HG02759 (cell line): ENCODE measurements around the gene ZNF385C.
"Not testable (repeated sequence)": the region's sequence is repeated elsewhere in the genome, so short reads cannot be mapped to it uniquely, and the experiment has no call there.

ENCODE experiments used
- ATAC-seq: cut with Tn5 transposase; IDR thresholded peaks from one replicate; pipeline ENCODE4 v1.9.1; 2021; ENCODE audit warnings: mild to moderate bottlenecking, moderate library complexity; ENCODE audit not compliant: unreplicated experiment

Gene ZNF385C

GRCh38 chr17:42097691-42098631 is at the start of gene ZNF385C:
ZNF385C (minus strand) TSS chr17:42098473; CDS start chr17:42063056, 35,417 bp downstream.
- ATAC-seq: no peak

GRCh38 chr17:42146911-42147607 is 48.8 kb upstream of the ZNF385C start:
- ATAC-seq: no peak

- not testable (repeated sequence) for ATAC-seq
Measured at GRCh38 chr17:42143138-42143537, 44.9 kb upstream of the ZNF385C start.

GRCh38 chr17:42142371-42142896 is 44.2 kb upstream of the ZNF385C start:
- no peak for ATAC-seq

- ATAC-seq: no peak
Measured at GRCh38 chr17:42141382-42141781, 43.1 kb upstream of the ZNF385C start.

GRCh38 chr17:42140690-42141089 is 42.4 kb upstream of the ZNF385C start:
- not testable (repeated sequence) for ATAC-seq

GRCh38 chr17:42138749-42139492 is 40.6 kb upstream of the ZNF385C start:
- no peak for ATAC-seq

GRCh38 chr17:42136654-42137051 is 38.4 kb upstream of the ZNF385C start:
- no peak for ATAC-seq

GRCh38 chr17:42135664-42136653 is 37.7 kb upstream of the ZNF385C start:
- no peak for ATAC-seq

GRCh38 chr17:42135151-42135550 is 36.9 kb upstream of the ZNF385C start:
- ATAC-seq: no peak

- peak; percentile 65 for ATAC-seq
Measured at GRCh38 chr17:42133461-42134041, 35.3 kb upstream of the ZNF385C start.

- ATAC-seq: peak; percentile 58
Measured at GRCh38 chr17:42132941-42133340, 34.7 kb upstream of the ZNF385C start.

- ATAC-seq: no peak
Measured at GRCh38 chr17:42131981-42132432, 33.7 kb upstream of the ZNF385C start.

- no peak for ATAC-seq
Measured at GRCh38 chr17:42131232-42131631, 33.0 kb upstream of the ZNF385C start.

- ATAC-seq: no peak
Measured at GRCh38 chr17:42130310-42130936, 32.1 kb upstream of the ZNF385C start.

- ATAC-seq: no peak
Measured at GRCh38 chr17:42129109-42129837, 31.0 kb upstream of the ZNF385C start.

GRCh38 chr17:42127414-42127813 is 29.1 kb upstream of the ZNF385C start:
- no peak for ATAC-seq

GRCh38 chr17:42126836-42127235 is 28.6 kb upstream of the ZNF385C start:
- ATAC-seq: no peak
